ENCODE measurements around the gene NUP62CL.
"Not testable (repeated sequence)": the region's sequence is repeated elsewhere in the genome, so short reads cannot be mapped to it uniquely, and the experiment has no call there.

DNA sequence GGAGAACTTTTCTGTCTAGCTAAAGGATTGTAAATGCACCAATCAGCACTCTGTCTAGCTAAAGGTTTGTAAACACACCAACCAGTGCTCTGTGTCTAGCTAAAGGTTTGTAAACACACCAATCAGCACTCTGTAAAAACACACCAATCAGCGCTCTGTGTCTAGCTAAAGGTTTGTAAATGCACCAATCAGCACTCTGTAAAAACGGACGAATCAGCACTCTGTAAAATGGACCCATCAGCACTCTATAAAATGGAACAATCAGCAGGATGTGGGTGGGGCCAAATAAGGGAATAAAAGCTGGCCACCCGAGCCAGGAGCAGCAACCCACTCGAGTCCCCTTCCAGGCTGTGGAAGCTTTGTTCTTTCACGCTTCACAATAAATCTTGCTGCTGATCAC lies 8.2 kb downstream of the NUP62CL start:
- TF ChIP-seq, protein P1, sequence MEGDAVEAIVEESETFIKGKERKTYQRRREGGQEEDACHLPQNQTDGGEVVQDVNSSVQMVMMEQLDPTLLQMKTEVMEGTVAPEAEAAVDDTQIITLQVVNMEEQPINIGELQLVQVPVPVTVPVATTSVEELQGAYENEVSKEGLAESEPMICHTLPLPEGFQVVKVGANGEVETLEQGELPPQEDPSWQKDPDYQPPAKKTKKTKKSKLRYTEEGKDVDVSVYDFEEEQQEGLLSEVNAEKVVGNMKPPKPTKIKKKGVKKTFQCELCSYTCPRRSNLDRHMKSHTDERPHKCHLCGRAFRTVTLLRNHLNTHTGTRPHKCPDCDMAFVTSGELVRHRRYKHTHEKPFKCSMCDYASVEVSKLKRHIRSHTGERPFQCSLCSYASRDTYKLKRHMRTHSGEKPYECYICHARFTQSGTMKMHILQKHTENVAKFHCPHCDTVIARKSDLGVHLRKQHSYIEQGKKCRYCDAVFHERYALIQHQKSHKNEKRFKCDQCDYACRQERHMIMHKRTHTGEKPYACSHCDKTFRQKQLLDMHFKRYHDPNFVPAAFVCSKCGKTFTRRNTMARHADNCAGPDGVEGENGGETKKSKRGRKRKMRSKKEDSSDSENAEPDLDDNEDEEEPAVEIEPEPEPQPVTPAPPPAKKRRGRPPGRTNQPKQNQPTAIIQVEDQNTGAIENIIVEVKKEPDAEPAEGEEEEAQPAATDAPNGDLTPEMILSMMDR (conservative IDR thresholded peaks at IDR 0.05; ENCODE audit: low read depth, low read length): not testable (repeated sequence)
- TF ChIP-seq EZH2 (IDR thresholded peaks at IDR 0.05; ENCODE audit: low read length, unreplicated experiment): not testable (repeated sequence)

Data from PC-3 (cell line).